Mesothelial cell of epicardium (in vitro differentiated cells): ENCODE results near the gene MCM6. TPM values are rescaled to one million over a fixed set of nuclear protein-coding genes. Genes with fewer than 3 reads are reported as not detected.
A peak's percentile ranks its signal among the peaks of the same experiment; 100 is the strongest.

Experiments used
- DNase-seq, 2 experiments: peaks; one replicate each; pipeline ENCODE4 v3.0.0; 2021; ENCODE audit warnings: low spot score in 2 of 2; ENCODE audit not compliant: unreplicated experiment in 2 of 2
- H3K27ac Mint-ChIP-seq: 2 replicates; pipeline ENCODE4 v1.8.0; 2021; ENCODE audit warnings: mixed read lengths
- H3K27me3 Mint-ChIP-seq: 2 replicates; pipeline ENCODE4 v1.8.0; 2021; ENCODE audit warnings: low read depth, mixed read lengths
- H3K36me3 Mint-ChIP-seq: 2 replicates; pipeline ENCODE4 v1.8.0; 2021; ENCODE audit warnings: mixed read lengths
- H3K4me1 Mint-ChIP-seq: 2 replicates; pipeline ENCODE4 v1.8.0; 2021; ENCODE audit warnings: mixed read lengths
- H3K4me3 Mint-ChIP-seq: 2 replicates; pipeline ENCODE4 v1.8.0; 2021; ENCODE audit warnings: mild to moderate bottlenecking, moderate library complexity, mixed read lengths
- H3K9me3 Mint-ChIP-seq: 2 replicates; pipeline ENCODE4 v1.8.0; 2021; ENCODE audit warnings: mixed read lengths
- total RNA-seq: library from RNA; stranded (reverse); gene quantifications from 3 replicates; pipeline ENCODE4 v1.2.1, GENCODE V29; 2021
- TF ChIP-seq, protein P1 (sequence below): fragments of 200-600 bp; sonication (generic); IDR thresholded peaks from one replicate; pipeline ENCODE4 v1.5.0; 2021; ENCODE audit warnings: antibody characterized with exemption; ENCODE audit not compliant: unreplicated experiment

The MCM6 gene
- total RNA-seq, 1 donor from 2014 or later: 30.2 TPM

DNA sequence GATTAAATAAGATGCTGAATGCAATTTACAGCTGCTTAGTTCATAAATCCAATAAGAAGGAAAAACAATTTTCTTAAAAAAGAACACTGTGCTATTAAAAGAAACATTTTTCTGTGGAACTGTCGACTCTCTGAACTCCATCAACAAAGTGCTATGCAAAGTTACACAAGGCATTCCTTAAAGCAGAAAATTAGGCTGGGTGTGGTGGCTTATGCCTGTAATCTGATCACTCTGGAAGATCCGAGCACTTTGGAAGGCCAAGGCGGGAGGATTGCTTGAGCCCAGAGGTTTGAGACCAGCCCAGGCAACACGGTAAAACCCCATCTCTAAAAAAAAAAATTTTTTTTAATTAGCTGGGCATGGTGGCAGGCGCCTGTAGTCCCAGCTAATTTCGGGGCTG lies 13.0 kb downstream of the MCM6 start:
- no peaks in the 10 kb centered on the region for H3K9me3 Mint-ChIP-seq
- no peaks in the 10 kb centered on the region for H3K27me3 Mint-ChIP-seq
- no peak overlapping the region for H3K27ac Mint-ChIP-seq
- peaks cover 40% of the 10 kb centered on the region for H3K36me3 Mint-ChIP-seq
- no peak for DNase-seq
- TF ChIP-seq, protein P1, sequence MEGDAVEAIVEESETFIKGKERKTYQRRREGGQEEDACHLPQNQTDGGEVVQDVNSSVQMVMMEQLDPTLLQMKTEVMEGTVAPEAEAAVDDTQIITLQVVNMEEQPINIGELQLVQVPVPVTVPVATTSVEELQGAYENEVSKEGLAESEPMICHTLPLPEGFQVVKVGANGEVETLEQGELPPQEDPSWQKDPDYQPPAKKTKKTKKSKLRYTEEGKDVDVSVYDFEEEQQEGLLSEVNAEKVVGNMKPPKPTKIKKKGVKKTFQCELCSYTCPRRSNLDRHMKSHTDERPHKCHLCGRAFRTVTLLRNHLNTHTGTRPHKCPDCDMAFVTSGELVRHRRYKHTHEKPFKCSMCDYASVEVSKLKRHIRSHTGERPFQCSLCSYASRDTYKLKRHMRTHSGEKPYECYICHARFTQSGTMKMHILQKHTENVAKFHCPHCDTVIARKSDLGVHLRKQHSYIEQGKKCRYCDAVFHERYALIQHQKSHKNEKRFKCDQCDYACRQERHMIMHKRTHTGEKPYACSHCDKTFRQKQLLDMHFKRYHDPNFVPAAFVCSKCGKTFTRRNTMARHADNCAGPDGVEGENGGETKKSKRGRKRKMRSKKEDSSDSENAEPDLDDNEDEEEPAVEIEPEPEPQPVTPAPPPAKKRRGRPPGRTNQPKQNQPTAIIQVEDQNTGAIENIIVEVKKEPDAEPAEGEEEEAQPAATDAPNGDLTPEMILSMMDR: no peak
- H3K4me3 Mint-ChIP-seq: no peak overlapping the region
- H3K4me1 Mint-ChIP-seq: no peaks in the 10 kb centered on the region

DNA sequence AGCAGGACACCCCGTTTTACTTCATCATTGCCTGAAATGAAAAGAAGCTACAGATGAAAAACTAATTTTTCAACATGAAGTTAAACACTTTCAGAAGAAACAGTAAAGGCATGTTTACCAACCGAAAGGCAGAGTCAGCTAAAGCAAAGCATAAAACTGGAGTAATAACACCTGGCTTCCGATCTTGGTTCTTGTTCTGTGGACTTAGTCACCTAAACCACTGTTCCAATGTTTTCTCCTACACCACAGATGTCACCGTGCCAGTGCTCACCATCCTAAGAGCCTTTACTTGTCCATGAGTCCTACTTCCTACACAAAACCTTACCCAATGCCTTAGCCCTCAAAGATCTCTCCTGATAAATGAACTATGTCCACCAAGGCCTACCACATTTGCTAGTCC lies 13.5 kb downstream of the MCM6 start:
- DNase-seq: no peak
- TF ChIP-seq, protein P1: no peak
- H3K4me1 Mint-ChIP-seq: no peaks in the 10 kb centered on the region
- H3K36me3 Mint-ChIP-seq: peaks cover 38% of the 10 kb centered on the region
- no peaks in the 10 kb centered on the region for H3K27me3 Mint-ChIP-seq
- no peaks in the 10 kb centered on the region for H3K9me3 Mint-ChIP-seq
- H3K4me3 Mint-ChIP-seq: no peak overlapping the region
- H3K27ac Mint-ChIP-seq: no peak overlapping the region

DNA sequence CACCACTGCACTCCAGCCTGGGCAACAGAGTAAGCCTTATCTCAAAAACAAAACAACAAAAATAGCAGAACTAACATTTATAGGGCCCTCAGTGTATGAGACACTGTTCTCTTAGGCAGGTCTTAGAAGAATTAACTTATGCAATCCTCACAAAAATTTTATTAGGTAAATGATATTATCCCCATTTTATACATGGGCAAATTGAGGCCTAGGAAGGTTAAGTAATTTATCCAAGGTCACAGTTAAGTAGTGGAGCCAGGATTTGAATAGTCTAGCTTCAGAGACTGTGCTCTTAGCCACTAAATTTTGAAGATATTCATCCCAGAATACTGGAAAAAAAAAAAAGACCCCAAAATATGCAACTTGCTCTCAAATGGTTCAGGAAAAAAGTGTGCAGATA lies 22.8 kb downstream of the MCM6 start:
- H3K4me3 Mint-ChIP-seq: no peak overlapping the region
- TF ChIP-seq, protein P1: no peak
- no peak for DNase-seq
- no peaks in the 10 kb centered on the region for H3K27me3 Mint-ChIP-seq
- peaks cover 7% of the 10 kb centered on the region for H3K4me1 Mint-ChIP-seq
- H3K36me3 Mint-ChIP-seq: peaks cover 31% of the 10 kb centered on the region
- H3K9me3 Mint-ChIP-seq: no peaks in the 10 kb centered on the region
- no peak overlapping the region for H3K27ac Mint-ChIP-seq

DNA sequence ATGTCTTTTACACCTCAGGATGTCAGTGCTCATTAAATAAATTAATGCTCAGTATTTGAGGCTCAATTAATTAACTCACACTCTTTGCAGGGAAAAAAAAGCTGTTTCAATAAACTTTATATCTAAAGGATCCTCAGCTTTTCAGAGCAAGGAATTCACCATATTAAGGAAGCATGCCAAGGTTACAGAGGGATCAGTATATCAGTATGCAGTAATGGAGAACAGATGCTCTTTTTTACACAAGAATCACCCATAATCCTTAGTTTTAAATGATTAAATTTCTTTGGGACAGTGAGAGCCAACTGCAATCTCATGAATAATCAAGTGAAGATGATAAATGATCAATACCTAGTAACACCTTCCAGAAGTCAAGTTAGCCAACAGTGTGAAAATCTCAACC lies 24.4 kb downstream of the MCM6 start:
- Mint-ChIP-seq H3K27ac (peak overlapping the region; percentile 59), H3K9me3 (no peaks in the 10 kb centered on the region), H3K36me3 (peaks cover 30% of the 10 kb centered on the region), H3K4me3 (no peak overlapping the region), H3K27me3 (no peaks in the 10 kb centered on the region), H3K4me1 (peaks cover 7% of the 10 kb centered on the region)
- no peak for DNase-seq
- TF ChIP-seq, protein P1: no peak

DNA sequence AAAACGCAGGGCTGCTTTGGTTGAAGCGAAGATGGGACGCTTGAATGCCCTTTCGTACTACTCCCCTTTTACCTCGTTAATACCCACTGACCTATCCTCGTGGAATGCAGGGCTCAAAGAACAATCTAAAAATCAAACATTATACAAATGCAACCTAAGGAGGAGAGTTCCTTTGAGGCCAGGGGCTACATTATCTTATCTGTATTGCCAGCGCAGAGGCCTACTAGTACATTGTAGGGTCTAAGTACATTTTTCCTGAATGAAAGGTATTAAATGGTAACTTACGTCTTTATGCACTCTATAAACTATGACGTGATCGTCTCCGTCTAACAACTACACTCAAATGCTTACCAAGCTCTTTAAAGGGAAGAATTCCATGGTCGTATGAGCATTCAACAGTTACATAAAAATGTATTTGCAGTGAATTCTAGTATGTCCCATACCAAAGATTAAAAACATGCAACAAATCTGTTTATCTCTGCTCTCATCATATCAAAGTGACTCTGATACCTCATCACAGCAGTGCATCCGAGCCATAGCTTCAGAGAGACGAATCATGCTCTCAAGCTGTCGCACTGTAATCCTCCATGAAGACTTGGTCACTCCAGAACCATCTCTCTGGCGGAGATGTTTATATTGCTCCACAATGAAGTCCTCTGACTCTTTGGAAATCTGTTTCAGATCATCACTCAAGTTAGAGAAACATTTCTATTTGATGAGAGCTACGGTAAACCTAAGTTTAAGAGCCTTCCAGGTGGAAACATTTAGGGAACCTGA lies 25.2 kb downstream of the MCM6 start:
- no peak for DNase-seq
- no peaks in the 10 kb centered on the region for H3K9me3 Mint-ChIP-seq
- H3K27ac Mint-ChIP-seq: peak overlapping the region; percentile 79
- H3K4me3 Mint-ChIP-seq: no peak overlapping the region
- H3K4me1 Mint-ChIP-seq: peaks cover 7% of the 10 kb centered on the region
- H3K36me3 Mint-ChIP-seq: peaks cover 25% of the 10 kb centered on the region
- H3K27me3 Mint-ChIP-seq: no peaks in the 10 kb centered on the region
- TF ChIP-seq, protein P1: no peak
